Hepatocyte (in vitro differentiated cells): ENCODE measurements around the gene CEBPE. TPM values are rescaled to one million over a fixed set of nuclear protein-coding genes. Genes with fewer than 3 reads are reported as not detected.

ENCODE experiments used
- DNase-seq: peaks from one replicate; pipeline ENCODE4 v3.0.0-alpha.2; 2016; ENCODE audit warnings: low spot score
- H2AFZ ChIP-seq: fragments of 200-600 bp; sonication (generic); 2 replicates; pipeline ENCODE4 v1.6.0; 2016; ENCODE audit warnings: antibody characterized with exemption, mild to moderate bottlenecking
- H3K27ac ChIP-seq: fragments of 200-600 bp; sonication (generic); 2 replicates; pipeline ENCODE4 v1.5.1; 2016; ENCODE audit warnings: mild to moderate bottlenecking
- H3K27me3 ChIP-seq: fragments of 200-600 bp; sonication (generic); 2 replicates; pipeline ENCODE4 v1.6.1; 2016
- H3K36me3 ChIP-seq: fragments of 200-600 bp; sonication (generic); replicated peaks from 2 replicates; pipeline ENCODE4 v1.5.1; 2016; ENCODE audit warnings: low read depth; ENCODE audit not compliant: insufficient read depth
- H3K4me1 ChIP-seq: fragments of 200-600 bp; sonication (generic); 2 replicates; pipeline ENCODE4 v1.5.1; 2016; ENCODE audit warnings: mild to moderate bottlenecking, moderate library complexity; ENCODE audit not compliant: insufficient read depth
- H3K4me2 ChIP-seq: fragments of 200-600 bp; sonication (generic); 2 replicates; pipeline ENCODE4 v1.6.0; 2016
- H3K4me3 ChIP-seq: fragments of 200-600 bp; sonication (generic); 2 replicates; pipeline ENCODE4 v1.5.1; 2016; ENCODE audit warnings: mild to moderate bottlenecking
- H3K79me2 ChIP-seq: fragments of 200-600 bp; sonication (generic); 2 replicates; pipeline ENCODE4 v1.6.0; 2017; ENCODE audit warnings: mild to moderate bottlenecking
- H3K9me2 ChIP-seq: fragments of 200-600 bp; sonication (generic); replicated peaks from 2 replicates; pipeline ENCODE4 v1.6.0; 2017; ENCODE audit warnings: mild to moderate bottlenecking; ENCODE audit not compliant: insufficient read depth
- H3K9me3 ChIP-seq: fragments of 200-600 bp; sonication (generic); 2 replicates; pipeline ENCODE4 v1.5.1; 2016; ENCODE audit warnings: low read depth, mild to moderate bottlenecking
- H4K20me1 ChIP-seq: fragments of 200-600 bp; sonication (generic); 2 replicates; pipeline ENCODE4 v1.6.0; 2016; ENCODE audit warnings: mild to moderate bottlenecking; ENCODE audit not compliant: insufficient read depth, poor library complexity, severe bottlenecking
- EZH2 ChIP-seq: fragments of 200-600 bp; sonication (generic); IDR thresholded peaks from 2 replicates; pipeline ENCODE4 v1.6.1; 2016; ENCODE audit warnings: antibody characterized with exemption, mild to moderate bottlenecking, borderline replicate concordance
- EZH2phosphoT487 ChIP-seq: fragments of 200-600 bp; sonication (generic); IDR thresholded peaks from one replicate; pipeline ENCODE4 v1.6.1; 2018; ENCODE audit warnings: antibody characterized with exemption, mild to moderate bottlenecking, low read depth, moderate library complexity; ENCODE audit not compliant: unreplicated experiment, severe bottlenecking
- WGBS: methylation state at CpG from one replicate; pipeline ENCODE4 v1.1.6; 2016; ENCODE audit warnings: low lambda C conversion rate; ENCODE audit errors: missing lambda C conversion rate; 5-methylcytosine and 5-hydroxymethylcytosine counted together
- polyA plus RNA-seq: library from polyadenylated mRNA; unstranded; fragments of >200 nt; fragmentation: Nextera tagmentation; extraction: Ambion mirVana; gene quantifications from 2 replicates; pipeline ENCODE4 v1.2.1, GENCODE V29; 2016
- total RNA-seq: library from RNA; depleted of rRNA; stranded (reverse); fragments of >200 nt; gene quantifications from 2 replicates; pipeline ENCODE4 v1.2.3, GENCODE V29; 2014
- TF ChIP-seq, protein P1 (sequence below): fragments of 200-600 bp; sonication (generic); IDR thresholded peaks from 2 replicates; pipeline ENCODE4 v1.5.1; 2016; ENCODE audit warnings: antibody characterized with exemption, mild to moderate bottlenecking; ENCODE audit not compliant: poor library complexity

CEBPE gene
- total and polyA plus RNA-seq, 2 experiments from 2014 or later = not detected

DNA sequence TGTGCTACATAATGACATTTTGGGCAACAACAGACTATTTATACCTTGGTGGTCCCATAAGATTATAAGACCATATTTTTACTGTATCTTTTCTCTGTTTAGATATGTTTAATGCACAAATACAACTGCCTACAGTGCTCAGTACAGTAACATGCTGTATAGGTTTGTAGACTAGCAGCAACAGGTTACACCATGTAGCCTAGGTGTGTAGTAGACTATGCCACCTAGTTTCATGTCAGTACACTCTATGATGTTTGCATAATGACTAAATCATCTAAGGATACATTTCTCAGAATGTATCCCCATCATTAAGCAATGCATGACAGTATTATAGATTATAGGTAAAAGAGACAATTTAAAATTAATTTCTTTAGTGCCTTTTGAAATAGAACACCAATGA is 30.7 kb upstream of the CEBPE start:
- Histone ChIP-seq H3K4me3 (no peak overlapping the region), H4K20me1 (no peaks in the 10 kb centered on the region), H3K9me2 (no peaks in the 10 kb centered on the region), H3K36me3 (no peaks in the 10 kb centered on the region), H3K27me3 (no peaks in the 10 kb centered on the region), H3K79me2 (no peaks in the 10 kb centered on the region), H3K4me2 (no peak overlapping the region), H2AFZ (no peak overlapping the region), H3K27ac (peak overlapping the region; percentile 52), H3K9me3 (no peaks in the 10 kb centered on the region), H3K4me1 (peaks cover 25% of the 10 kb centered on the region)
- no peak for DNase-seq
- TF ChIP-seq, protein P1, sequence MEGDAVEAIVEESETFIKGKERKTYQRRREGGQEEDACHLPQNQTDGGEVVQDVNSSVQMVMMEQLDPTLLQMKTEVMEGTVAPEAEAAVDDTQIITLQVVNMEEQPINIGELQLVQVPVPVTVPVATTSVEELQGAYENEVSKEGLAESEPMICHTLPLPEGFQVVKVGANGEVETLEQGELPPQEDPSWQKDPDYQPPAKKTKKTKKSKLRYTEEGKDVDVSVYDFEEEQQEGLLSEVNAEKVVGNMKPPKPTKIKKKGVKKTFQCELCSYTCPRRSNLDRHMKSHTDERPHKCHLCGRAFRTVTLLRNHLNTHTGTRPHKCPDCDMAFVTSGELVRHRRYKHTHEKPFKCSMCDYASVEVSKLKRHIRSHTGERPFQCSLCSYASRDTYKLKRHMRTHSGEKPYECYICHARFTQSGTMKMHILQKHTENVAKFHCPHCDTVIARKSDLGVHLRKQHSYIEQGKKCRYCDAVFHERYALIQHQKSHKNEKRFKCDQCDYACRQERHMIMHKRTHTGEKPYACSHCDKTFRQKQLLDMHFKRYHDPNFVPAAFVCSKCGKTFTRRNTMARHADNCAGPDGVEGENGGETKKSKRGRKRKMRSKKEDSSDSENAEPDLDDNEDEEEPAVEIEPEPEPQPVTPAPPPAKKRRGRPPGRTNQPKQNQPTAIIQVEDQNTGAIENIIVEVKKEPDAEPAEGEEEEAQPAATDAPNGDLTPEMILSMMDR = no peak
- no peak for TF ChIP-seq EZH2
- no peak for TF ChIP-seq EZH2phosphoT487

DNA sequence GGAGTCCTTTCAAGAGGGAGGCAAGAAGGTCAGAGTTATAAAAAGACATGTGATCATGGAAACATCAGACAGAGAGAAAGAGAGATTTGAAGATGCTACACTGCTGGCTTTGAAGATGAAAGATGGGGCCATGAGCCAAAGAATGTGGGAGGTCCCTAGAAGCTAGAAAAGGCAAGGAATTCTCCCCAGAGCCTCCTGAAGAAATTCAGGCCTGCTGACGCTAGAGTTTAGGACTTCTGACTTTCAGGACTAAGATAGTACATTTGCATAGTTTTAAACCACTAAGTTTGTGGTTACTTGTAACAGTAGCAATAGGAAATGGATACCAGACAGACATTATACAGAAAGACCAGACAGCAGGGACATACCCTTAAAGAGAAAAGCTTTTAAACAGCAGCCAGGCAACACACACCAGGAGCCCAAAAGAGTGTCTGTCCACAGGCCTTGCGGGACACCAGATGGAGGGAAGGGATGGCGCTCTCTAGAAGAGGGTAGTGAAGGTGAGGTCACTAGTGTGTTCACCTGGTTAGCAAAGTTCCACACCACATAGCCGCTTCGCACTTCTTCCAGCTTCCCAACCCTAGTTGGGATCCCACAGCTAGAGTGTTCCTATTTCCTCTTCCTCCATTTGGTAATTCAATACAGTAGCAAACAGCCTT is 29.7 kb upstream of the CEBPE start:
- Histone ChIP-seq H3K4me3 (no peak overlapping the region), H2AFZ (no peak overlapping the region), H4K20me1 (no peaks in the 10 kb centered on the region), H3K9me3 (no peaks in the 10 kb centered on the region), H3K27me3 (no peaks in the 10 kb centered on the region), H3K36me3 (no peaks in the 10 kb centered on the region), H3K9me2 (no peaks in the 10 kb centered on the region), H3K4me1 (peaks cover 15% of the 10 kb centered on the region), H3K4me2 (no peak overlapping the region), H3K27ac (peak overlapping the region; percentile 52), H3K79me2 (no peaks in the 10 kb centered on the region)
- TF ChIP-seq EZH2phosphoT487 = no peak
- TF ChIP-seq, protein P1 = no peak
- WGBS = 92% methylated on average over 5 of the region's 5 CpGs
- no peak for DNase-seq

DNA sequence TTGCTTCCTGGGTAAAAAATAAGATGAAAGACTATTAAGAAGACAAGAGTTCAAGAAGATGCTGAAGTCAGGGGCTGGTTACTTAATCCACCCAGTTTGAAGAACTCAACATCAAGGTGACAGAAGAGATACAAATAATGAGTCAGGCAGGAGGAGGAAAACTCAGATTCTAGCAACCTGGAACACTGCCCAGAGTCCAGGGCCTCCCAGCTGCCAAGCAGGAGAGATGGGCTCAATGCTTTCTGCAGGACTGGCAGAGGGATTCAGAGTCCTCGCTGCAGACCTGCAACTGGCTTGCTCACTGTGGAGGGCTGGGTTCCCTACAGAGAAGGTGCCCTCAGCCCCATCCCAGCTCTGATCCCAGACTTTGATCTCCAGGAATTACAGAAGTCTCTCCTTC is 28.6 kb upstream of the CEBPE start:
- no peaks in the 10 kb centered on the region for H3K9me2 ChIP-seq
- no peaks in the 10 kb centered on the region for H3K36me3 ChIP-seq
- no peaks in the 10 kb centered on the region for H4K20me1 ChIP-seq
- H3K79me2 ChIP-seq = no peaks in the 10 kb centered on the region
- peak; percentile 54 for DNase-seq
- no peak overlapping the region for H3K4me3 ChIP-seq
- H3K4me1 ChIP-seq = peaks cover 7% of the 10 kb centered on the region
- no peaks in the 10 kb centered on the region for H3K9me3 ChIP-seq
- H3K4me2 ChIP-seq = no peak overlapping the region
- TF ChIP-seq, protein P1 = no peak
- no peak for TF ChIP-seq EZH2phosphoT487
- no peak for TF ChIP-seq EZH2
- H3K27ac ChIP-seq = peak overlapping the region; percentile 75
- H2AFZ ChIP-seq = no peak overlapping the region
- H3K27me3 ChIP-seq = no peaks in the 10 kb centered on the region
- WGBS = 100% methylated on average over 1 of the region's 1 CpG

DNA sequence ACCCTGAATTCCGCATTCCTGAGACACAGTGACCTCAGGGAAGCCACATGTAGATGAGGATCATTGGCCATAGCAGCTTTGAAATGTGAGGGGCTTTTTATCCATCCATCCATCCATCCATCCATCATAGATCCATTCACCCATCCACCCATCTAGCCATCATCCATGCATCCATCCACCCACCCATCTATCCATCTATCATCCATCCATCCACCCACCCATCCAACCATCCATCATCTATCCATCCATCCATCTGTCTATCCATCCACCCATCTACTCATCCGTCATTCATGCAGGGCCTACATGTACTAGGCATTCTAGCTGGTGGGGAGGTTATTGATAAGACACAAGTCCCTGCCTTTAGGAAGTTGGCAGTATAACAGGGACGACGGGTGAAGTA is 27.9 kb upstream of the CEBPE start:
- TF ChIP-seq EZH2 = no peak
- TF ChIP-seq, protein P1 = no peak
- no peak for TF ChIP-seq EZH2phosphoT487
- no peak overlapping the region for H3K4me3 ChIP-seq
- no peaks in the 10 kb centered on the region for H4K20me1 ChIP-seq
- H2AFZ ChIP-seq = no peak overlapping the region
- peak overlapping the region; percentile 75 for H3K27ac ChIP-seq
- no peaks in the 10 kb centered on the region for H3K36me3 ChIP-seq
- 97% methylated on average over 4 of the region's 4 CpGs for WGBS
- H3K9me2 ChIP-seq = no peaks in the 10 kb centered on the region
- peaks cover 7% of the 10 kb centered on the region for H3K4me1 ChIP-seq
- no peak overlapping the region for H3K4me2 ChIP-seq
- DNase-seq = no peak
- no peaks in the 10 kb centered on the region for H3K79me2 ChIP-seq
- no peaks in the 10 kb centered on the region for H3K9me3 ChIP-seq
- H3K27me3 ChIP-seq = no peaks in the 10 kb centered on the region
